ENCODE measurements around the gene PRDM16.

The PRDM16 gene

DNA sequence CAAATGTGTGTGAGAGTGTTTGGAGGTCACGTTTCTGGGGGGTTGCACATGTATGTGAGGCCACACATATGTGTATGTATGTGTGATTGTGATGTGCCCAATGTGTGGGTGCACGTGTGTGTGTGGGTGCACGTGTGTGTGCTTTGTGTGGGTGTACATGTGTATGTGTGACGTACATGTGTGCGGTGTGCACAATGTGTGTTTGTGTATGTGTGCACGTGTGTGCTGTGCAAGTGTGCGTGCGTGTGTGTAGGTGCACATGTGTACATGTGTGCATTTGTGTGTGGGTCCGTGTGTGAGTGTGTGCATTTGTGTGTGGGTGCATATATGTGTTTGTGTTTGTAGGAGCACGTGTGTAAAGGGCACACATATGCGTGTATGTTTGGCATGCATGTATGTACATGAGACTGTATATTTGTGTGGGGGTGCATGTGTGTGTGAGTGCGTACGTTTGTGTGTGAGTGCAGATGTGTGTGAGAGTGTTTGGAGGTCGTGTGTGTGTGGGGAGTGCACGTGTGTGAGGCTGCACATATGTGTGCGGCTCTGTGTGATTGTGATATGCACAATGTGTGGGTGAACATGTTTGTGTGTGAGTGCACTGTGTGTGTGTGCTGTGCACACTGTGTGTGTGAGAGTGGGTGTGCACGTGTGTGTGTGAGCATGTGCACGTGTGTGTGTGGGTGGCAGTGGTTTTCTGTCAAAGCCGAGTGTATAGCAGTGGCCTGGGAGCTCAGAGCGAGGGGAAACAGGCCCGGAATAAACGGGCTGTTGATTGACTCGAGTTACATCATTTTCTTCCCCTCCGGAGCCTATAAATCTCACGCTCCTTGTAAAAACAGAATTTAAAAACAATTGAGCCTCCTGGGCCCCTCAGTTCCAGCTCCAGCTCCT lies 252.8 kb downstream of the PRDM16 start:
- H3K27me3 ChIP-seq (ENCODE audit: control insufficient read depth in 1 of 2, insufficient read depth in 2 of 2, low read length in 2 of 2) = peaks cover 0 to 3% of the 10 kb centered on the region in 2 donors
- H3K9me3 ChIP-seq (ENCODE audit: control insufficient read depth in 2 of 2, low read length in 2 of 2) = no peaks in the 10 kb centered on the region
- no peak overlapping the region for H3K27ac ChIP-seq (ENCODE audit: low read length)
- peaks cover 17% of the 10 kb centered on the region for H3K4me1 ChIP-seq (ENCODE audit: control insufficient read depth, insufficient read depth, low read length)
- no peak overlapping the region for H3K9ac ChIP-seq (ENCODE audit: low read length in 2 of 2)
- no peak overlapping the region for H3K4me3 ChIP-seq (ENCODE audit: low read length in 2 of 2)
- no peaks in the 10 kb centered on the region for H3K36me3 ChIP-seq (ENCODE audit: control insufficient read depth in 2 of 2, insufficient read depth in 2 of 2, low read length in 2 of 2)

- H3K4me1 ChIP-seq (ENCODE audit: control insufficient read depth, insufficient read depth, low read length) = peaks cover 17% of the 10 kb centered on the region
- no peaks in the 10 kb centered on the region for H3K36me3 ChIP-seq (ENCODE audit: control insufficient read depth in 2 of 2, insufficient read depth in 2 of 2, low read length in 2 of 2)
- no peak overlapping the region for H3K27ac ChIP-seq (ENCODE audit: low read length)
- no peak overlapping the region for H3K4me3 ChIP-seq (ENCODE audit: low read length in 2 of 2)
- H3K9me3 ChIP-seq (ENCODE audit: control insufficient read depth in 2 of 2, low read length in 2 of 2) = no peaks in the 10 kb centered on the region
- peaks cover 0 to 3% of the 10 kb centered on the region in 2 donors for H3K27me3 ChIP-seq (ENCODE audit: control insufficient read depth in 1 of 2, insufficient read depth in 2 of 2, low read length in 2 of 2)
- H3K9ac ChIP-seq (ENCODE audit: low read length in 2 of 2) = no peak overlapping the region
Observed at GRCh38 chr1:3322450-3323020, 253.5 kb downstream of the PRDM16 start.

DNA sequence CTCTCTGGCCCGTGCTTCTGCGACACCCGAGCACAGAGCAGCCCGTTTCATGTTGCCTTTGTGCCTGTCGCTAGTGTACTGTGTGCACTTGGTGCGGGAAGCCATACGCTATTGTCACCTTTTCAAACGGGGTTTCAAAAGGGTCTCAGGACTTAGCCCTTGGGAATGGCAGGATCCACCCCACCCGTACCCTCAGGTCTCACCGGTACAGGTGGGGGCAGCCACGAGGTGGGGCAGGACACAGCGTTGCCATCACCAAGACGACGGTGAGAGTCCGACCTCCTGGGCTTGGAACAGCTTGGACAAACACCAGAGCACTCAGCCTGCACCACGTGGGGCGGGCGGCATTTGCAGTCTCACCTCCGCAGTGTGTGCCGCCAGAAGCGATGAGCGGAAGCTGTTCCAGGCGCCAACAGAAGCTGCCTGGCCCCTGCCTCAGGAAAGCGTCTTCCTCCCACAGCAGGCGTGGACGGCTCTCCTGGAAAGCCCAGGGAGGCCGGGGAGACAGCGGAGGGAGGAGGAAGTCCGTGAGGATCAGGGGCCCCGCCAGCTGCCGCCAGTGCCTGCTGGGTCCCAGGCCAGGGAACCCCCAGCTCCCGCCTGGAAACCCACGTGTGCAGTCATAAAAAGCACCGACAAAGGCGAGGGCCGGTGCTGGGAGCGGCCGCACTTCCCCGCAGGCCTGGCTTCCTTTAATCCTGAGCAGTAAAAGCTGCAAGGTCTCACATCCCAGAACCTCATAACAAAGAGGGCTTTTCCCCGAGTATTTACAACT lies 254.2 kb downstream of the PRDM16 start:
- Histone ChIP-seq H3K36me3 (ENCODE audit: control insufficient read depth in 2 of 2, insufficient read depth in 2 of 2, low read length in 2 of 2) (no peaks in the 10 kb centered on the region), H3K9ac (ENCODE audit: low read length in 2 of 2) (peak overlapping the region in 1 of 2 donors; percentile 49), H3K4me3 (ENCODE audit: low read length in 2 of 2) (peak overlapping the region in 1 of 2 donors; percentile 40), H3K27me3 (ENCODE audit: control insufficient read depth in 1 of 2, insufficient read depth in 2 of 2, low read length in 2 of 2) (peaks cover 0 to 3% of the 10 kb centered on the region in 2 donors), H3K9me3 (ENCODE audit: control insufficient read depth in 2 of 2, low read length in 2 of 2) (no peaks in the 10 kb centered on the region), H3K27ac (ENCODE audit: low read length) (no peak overlapping the region), H3K4me1 (ENCODE audit: control insufficient read depth, insufficient read depth, low read length) (peaks cover 17% of the 10 kb centered on the region)

- H3K4me1 ChIP-seq (ENCODE audit: control insufficient read depth, insufficient read depth, low read length) = peaks cover 17% of the 10 kb centered on the region
Observed at GRCh38 chr1:3323796-3324703, 255.0 kb downstream of the PRDM16 start.

DNA sequence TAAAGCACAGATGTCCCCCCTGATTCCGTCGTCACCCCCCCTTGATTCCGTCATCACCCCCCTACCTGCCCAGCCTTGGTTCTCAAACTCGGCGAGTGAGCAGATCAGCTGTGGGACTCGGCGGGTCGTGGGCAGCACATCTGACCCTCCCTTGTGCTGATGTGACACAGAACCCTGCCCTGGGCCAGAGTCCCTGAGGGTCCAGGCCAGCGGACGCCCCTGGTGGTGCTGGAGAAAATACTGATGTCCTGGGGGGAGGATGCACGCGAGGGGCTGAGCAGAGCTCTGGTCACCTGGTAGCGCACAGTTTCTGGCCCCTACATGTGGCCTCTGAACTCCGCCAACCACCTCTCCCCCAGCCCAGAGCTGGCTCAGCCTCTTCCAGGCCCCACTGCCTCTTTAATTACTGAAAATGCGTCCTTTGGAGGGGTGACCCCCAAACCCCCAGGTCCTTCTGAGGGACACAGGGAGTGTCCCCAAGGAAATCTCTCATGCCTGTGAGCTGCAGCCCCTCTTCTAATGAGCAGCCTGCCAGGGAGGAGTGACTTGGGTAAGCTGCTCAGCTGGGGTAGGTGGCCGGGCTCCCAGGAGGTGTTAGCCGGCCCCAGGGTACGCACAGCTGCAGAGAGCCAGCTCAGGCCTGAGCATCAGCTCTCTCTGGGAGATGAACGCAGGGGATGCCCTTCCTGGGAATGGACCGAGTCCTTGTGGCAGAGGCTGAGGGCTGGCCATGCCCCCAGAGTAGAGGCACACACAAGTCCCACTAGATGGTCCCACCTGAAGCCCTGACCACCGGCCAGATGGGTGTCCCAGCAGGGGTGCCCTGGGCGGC lies 255.9 kb downstream of the PRDM16 start:
- peaks cover 0 to 3% of the 10 kb centered on the region in 2 donors for H3K27me3 ChIP-seq (ENCODE audit: control insufficient read depth in 1 of 2, insufficient read depth in 2 of 2, low read length in 2 of 2)
- no peak overlapping the region for H3K27ac ChIP-seq (ENCODE audit: low read length)
- no peaks in the 10 kb centered on the region for H3K36me3 ChIP-seq (ENCODE audit: control insufficient read depth in 2 of 2, insufficient read depth in 2 of 2, low read length in 2 of 2)
- H3K9me3 ChIP-seq (ENCODE audit: control insufficient read depth in 2 of 2, low read length in 2 of 2) = no peaks in the 10 kb centered on the region
- peaks cover 17% of the 10 kb centered on the region for H3K4me1 ChIP-seq (ENCODE audit: control insufficient read depth, insufficient read depth, low read length)
- H3K4me3 ChIP-seq (ENCODE audit: low read length in 2 of 2) = no peak overlapping the region
- H3K9ac ChIP-seq (ENCODE audit: low read length in 2 of 2) = no peak overlapping the region

More at GRCh38 chr1:3323796-3324703, 255.0 kb downstream of the PRDM16 start:
- Histone ChIP-seq H3K36me3 (ENCODE audit: control insufficient read depth in 2 of 2, insufficient read depth in 2 of 2, low read length in 2 of 2) (no peaks in the 10 kb centered on the region), H3K27ac (ENCODE audit: low read length) (no peak overlapping the region), H3K9ac (ENCODE audit: low read length in 2 of 2) (peak overlapping the region in 1 of 2 donors; percentile 49), H3K27me3 (ENCODE audit: control insufficient read depth in 1 of 2, insufficient read depth in 2 of 2, low read length in 2 of 2) (peaks cover 0 to 3% of the 10 kb centered on the region in 2 donors), H3K4me3 (ENCODE audit: low read length in 2 of 2) (no peak overlapping the region), H3K9me3 (ENCODE audit: control insufficient read depth in 2 of 2, low read length in 2 of 2) (no peaks in the 10 kb centered on the region)

DNA sequence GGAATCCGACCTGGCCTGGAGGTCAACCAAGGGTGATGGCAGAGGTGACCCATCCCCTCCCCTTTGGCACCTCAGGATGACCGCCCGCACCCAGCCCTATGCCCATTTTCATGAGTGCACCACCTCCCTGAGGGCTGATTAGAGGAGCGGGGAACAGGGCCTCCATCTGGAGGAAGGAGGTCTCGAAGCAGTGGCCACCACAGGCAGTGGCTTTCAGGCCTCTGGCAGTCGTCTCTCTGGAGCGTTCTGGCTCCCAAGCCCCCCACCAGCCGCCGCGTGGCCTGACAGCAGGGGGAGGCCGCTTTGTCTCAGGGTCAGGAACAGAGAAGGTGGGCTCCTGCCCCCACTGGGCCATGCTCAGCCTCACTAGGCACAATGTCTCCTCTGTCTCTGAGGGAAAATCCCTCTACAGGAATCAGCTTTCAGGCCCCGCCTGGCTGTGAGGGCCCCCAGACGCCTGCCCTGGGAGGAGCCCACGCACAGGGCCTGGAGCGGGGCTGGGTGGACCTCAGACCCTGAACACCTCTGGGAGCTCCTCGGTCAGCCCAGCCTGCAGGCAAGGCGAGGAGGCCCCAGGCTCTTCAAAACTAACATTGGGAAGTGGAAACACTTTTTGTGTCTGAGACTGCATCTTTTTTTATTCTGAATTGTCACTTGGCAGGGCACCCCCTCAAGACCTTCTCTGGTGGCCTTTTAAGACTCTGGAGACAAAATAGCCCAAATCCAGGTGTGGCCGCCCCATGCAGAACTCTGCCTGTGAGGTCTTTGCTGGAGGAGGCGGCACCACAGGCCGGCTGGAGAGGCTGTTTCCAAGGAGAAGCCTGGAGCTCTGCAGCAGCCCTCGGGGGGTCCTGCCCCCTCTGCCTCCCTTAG lies 257.7 kb downstream of the PRDM16 start:
- peaks cover 17% of the 10 kb centered on the region for H3K4me1 ChIP-seq (ENCODE audit: control insufficient read depth, insufficient read depth, low read length)
- peaks cover 0 to 3% of the 10 kb centered on the region in 2 donors for H3K27me3 ChIP-seq (ENCODE audit: control insufficient read depth in 1 of 2, insufficient read depth in 2 of 2, low read length in 2 of 2)
- no peak overlapping the region for H3K4me3 ChIP-seq (ENCODE audit: low read length in 2 of 2)

DNA sequence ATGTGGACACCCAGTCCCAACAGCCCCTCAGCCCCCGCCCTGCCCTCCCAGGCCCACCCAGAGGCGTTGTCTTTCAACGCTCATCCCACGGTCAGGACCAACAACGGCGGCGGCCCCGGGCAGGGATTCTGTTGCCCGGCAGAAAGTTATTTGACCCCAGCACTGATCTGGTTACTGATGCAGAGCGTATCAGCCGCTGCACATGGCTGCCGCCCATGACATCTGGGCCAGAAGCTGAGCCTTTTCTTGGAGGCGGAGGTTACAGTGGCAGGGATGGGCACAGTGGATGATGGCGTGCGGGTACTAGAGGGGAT lies 258.3 kb downstream of the PRDM16 start:
- H3K9me3 ChIP-seq (ENCODE audit: control insufficient read depth in 2 of 2, low read length in 2 of 2) = no peaks in the 10 kb centered on the region
- H3K27ac ChIP-seq (ENCODE audit: low read length) = no peak overlapping the region
- no peak overlapping the region for H3K4me3 ChIP-seq (ENCODE audit: low read length in 2 of 2)
- peaks cover 17% of the 10 kb centered on the region for H3K4me1 ChIP-seq (ENCODE audit: control insufficient read depth, insufficient read depth, low read length)
- no peaks in the 10 kb centered on the region for H3K36me3 ChIP-seq (ENCODE audit: control insufficient read depth in 2 of 2, insufficient read depth in 2 of 2, low read length in 2 of 2)
- H3K9ac ChIP-seq (ENCODE audit: low read length in 2 of 2) = no peak overlapping the region
- peaks cover 0 to 3% of the 10 kb centered on the region in 2 donors for H3K27me3 ChIP-seq (ENCODE audit: control insufficient read depth in 1 of 2, insufficient read depth in 2 of 2, low read length in 2 of 2)

More for the DNA sequence above, 257.7 kb downstream of the PRDM16 start:
- Histone ChIP-seq H3K9me3 (ENCODE audit: control insufficient read depth in 2 of 2, low read length in 2 of 2) (no peaks in the 10 kb centered on the region), H3K27ac (ENCODE audit: low read length) (no peak overlapping the region), H3K36me3 (ENCODE audit: control insufficient read depth in 2 of 2, insufficient read depth in 2 of 2, low read length in 2 of 2) (no peaks in the 10 kb centered on the region), H3K9ac (ENCODE audit: low read length in 2 of 2) (no peak overlapping the region)

GRCh38 chr1:3327936-3328590 lies 259.1 kb downstream of the PRDM16 start:
- peaks cover 0 to 3% of the 10 kb centered on the region in 2 donors for H3K27me3 ChIP-seq (ENCODE audit: control insufficient read depth in 1 of 2, insufficient read depth in 2 of 2, low read length in 2 of 2)
- no peaks in the 10 kb centered on the region for H3K36me3 ChIP-seq (ENCODE audit: control insufficient read depth in 2 of 2, insufficient read depth in 2 of 2, low read length in 2 of 2)
- H3K4me1 ChIP-seq (ENCODE audit: control insufficient read depth, insufficient read depth, low read length) = peaks cover 13% of the 10 kb centered on the region
- H3K27ac ChIP-seq (ENCODE audit: low read length) = no peak overlapping the region
- no peak overlapping the region for H3K4me3 ChIP-seq (ENCODE audit: low read length in 2 of 2)
- H3K9me3 ChIP-seq (ENCODE audit: control insufficient read depth in 2 of 2, low read length in 2 of 2) = no peaks in the 10 kb centered on the region
- no peak overlapping the region for H3K9ac ChIP-seq (ENCODE audit: low read length in 2 of 2)
